Osteoblast (primary cell): ENCODE data around the gene BBS5. TPM values are rescaled to one million over a fixed set of nuclear protein-coding genes. Genes with fewer than 3 reads are reported as not detected.

Experiments
- DNase-seq: peaks from one replicate; pipeline ENCODE4 v3.0.0; 2011; ENCODE audit warnings: low spot score, mixed read lengths; ENCODE audit not compliant: insufficient read length; ENCODE audit errors: missing footprints
- H2AFZ ChIP-seq: 2 replicates; pipeline ENCODE4 v1.6.0; 2011; ENCODE audit warnings: mild to moderate bottlenecking, low read length
- H3K27ac ChIP-seq: 2 replicates; pipeline ENCODE4 v1.5.1; 2011; ENCODE audit warnings: mild to moderate bottlenecking, low read depth, low read length, moderate library complexity
- H3K27me3 ChIP-seq: 2 replicates; pipeline ENCODE4 v1.6.0; 2012; ENCODE audit warnings: mild to moderate bottlenecking, control low read depth, inconsistent platforms, low read length, moderate library complexity; ENCODE audit not compliant: insufficient read depth
- H3K36me3 ChIP-seq: 2 replicates; pipeline ENCODE4 v1.5.1; 2011; ENCODE audit warnings: mild to moderate bottlenecking, low read length, control low read depth, moderate library complexity; ENCODE audit not compliant: insufficient read depth
- H3K4me1 ChIP-seq: 2 replicates; pipeline ENCODE4 v1.5.1; 2011; ENCODE audit warnings: mild to moderate bottlenecking, low read length, control low read depth, moderate library complexity; ENCODE audit not compliant: insufficient read depth
- H3K4me2 ChIP-seq: 2 replicates; pipeline ENCODE4 v1.6.0; 2011; ENCODE audit warnings: mild to moderate bottlenecking, low read length; ENCODE audit not compliant: insufficient read depth
- H3K4me3 ChIP-seq: fragments of 200-600 bp; sonication (generic); 3 replicates; pipeline ENCODE4 v1.5.1; 2012; ENCODE audit warnings: mild to moderate bottlenecking, low read length, inconsistent platforms; ENCODE audit not compliant: insufficient read depth
- H3K79me2 ChIP-seq: 2 replicates; pipeline ENCODE4 v1.6.0; 2012; ENCODE audit warnings: mild to moderate bottlenecking, low read length, control low read depth, inconsistent platforms; ENCODE audit not compliant: insufficient read depth
- H3K9me3 ChIP-seq: 2 replicates; pipeline ENCODE4 v1.5.1; 2011; ENCODE audit warnings: low read depth, low read length, control low read depth
- H4K20me1 ChIP-seq: 2 replicates; pipeline ENCODE4 v1.6.0; 2012; ENCODE audit warnings: mild to moderate bottlenecking, low read length, control low read depth; ENCODE audit not compliant: insufficient read depth
- total RNA-seq: library from RNA; depleted of rRNA; stranded (reverse); fragments of >200 nt; gene quantifications from 2 replicates; pipeline ENCODE4 v1.2.3, GENCODE V29; 2012
- TF ChIP-seq, protein P1 (sequence below): IDR thresholded peaks from 2 replicates; pipeline ENCODE4 v1.5.1; 2011; ENCODE audit warnings: mild to moderate bottlenecking, low read depth, low read length, moderate library complexity; ENCODE audit errors: extremely low read depth

The BBS5 gene
- total RNA-seq, 1 donor = 5.8 TPM

DNA sequence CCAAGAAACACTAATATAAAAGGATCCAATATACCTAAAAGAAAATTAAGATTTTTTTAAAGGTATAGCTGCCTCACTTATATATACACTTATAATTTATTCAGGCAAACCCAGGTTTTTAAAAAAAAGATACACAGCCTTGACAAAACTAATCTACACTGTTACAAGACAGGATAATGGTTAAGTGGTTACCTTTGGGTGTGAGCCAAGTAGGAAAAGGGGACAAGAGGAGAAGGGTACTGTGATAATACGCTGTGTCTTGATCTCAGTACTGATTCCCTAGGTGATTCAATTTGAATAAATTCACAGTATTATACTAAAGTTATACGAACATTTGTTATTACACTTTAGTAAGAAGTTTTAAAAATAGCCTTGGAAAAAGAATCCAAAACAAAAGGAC, 60.9 kb downstream of the BBS5 start:
- no peak overlapping the region for H3K4me3 ChIP-seq
- no peaks in the 10 kb centered on the region for H4K20me1 ChIP-seq
- no peak overlapping the region for H3K4me2 ChIP-seq
- no peaks in the 10 kb centered on the region for H3K4me1 ChIP-seq
- no peak overlapping the region for H3K27ac ChIP-seq
- H3K79me2 ChIP-seq = no peaks in the 10 kb centered on the region
- no peaks in the 10 kb centered on the region for H3K27me3 ChIP-seq
- H3K9me3 ChIP-seq = no peaks in the 10 kb centered on the region
- peaks cover 3% of the 10 kb centered on the region for H3K36me3 ChIP-seq
- no peak overlapping the region for H2AFZ ChIP-seq
- TF ChIP-seq, protein P1, sequence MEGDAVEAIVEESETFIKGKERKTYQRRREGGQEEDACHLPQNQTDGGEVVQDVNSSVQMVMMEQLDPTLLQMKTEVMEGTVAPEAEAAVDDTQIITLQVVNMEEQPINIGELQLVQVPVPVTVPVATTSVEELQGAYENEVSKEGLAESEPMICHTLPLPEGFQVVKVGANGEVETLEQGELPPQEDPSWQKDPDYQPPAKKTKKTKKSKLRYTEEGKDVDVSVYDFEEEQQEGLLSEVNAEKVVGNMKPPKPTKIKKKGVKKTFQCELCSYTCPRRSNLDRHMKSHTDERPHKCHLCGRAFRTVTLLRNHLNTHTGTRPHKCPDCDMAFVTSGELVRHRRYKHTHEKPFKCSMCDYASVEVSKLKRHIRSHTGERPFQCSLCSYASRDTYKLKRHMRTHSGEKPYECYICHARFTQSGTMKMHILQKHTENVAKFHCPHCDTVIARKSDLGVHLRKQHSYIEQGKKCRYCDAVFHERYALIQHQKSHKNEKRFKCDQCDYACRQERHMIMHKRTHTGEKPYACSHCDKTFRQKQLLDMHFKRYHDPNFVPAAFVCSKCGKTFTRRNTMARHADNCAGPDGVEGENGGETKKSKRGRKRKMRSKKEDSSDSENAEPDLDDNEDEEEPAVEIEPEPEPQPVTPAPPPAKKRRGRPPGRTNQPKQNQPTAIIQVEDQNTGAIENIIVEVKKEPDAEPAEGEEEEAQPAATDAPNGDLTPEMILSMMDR = no peak
- DNase-seq = no peak

DNA sequence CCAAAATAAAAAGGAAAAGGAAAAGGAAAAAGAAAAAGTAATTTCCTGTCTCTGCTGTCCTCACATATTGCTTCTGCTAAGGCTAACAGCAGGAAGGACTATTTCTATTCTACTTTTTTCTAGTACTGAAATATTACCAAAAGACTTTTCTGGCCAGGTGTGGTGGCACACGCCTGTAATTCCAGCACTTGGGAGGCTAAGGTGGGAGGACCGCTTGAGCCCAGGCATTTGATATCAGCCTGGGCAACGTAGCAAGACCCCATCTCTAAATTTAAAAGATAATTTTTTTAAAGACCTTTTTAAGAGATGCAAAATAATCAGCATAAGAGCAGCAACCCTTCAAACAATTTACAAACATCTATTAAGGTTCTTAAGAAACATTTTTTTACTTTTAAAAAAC, 63.1 kb downstream of the BBS5 start:
- Histone ChIP-seq H3K27ac (no peak overlapping the region), H3K4me3 (no peak overlapping the region), H2AFZ (no peak overlapping the region), H3K9me3 (no peaks in the 10 kb centered on the region), H3K79me2 (no peaks in the 10 kb centered on the region), H3K4me1 (no peaks in the 10 kb centered on the region), H3K4me2 (no peak overlapping the region), H3K27me3 (no peaks in the 10 kb centered on the region), H4K20me1 (no peaks in the 10 kb centered on the region), H3K36me3 (peaks cover 7% of the 10 kb centered on the region)
- TF ChIP-seq, protein P1 = no peak
- DNase-seq = no peak

DNA sequence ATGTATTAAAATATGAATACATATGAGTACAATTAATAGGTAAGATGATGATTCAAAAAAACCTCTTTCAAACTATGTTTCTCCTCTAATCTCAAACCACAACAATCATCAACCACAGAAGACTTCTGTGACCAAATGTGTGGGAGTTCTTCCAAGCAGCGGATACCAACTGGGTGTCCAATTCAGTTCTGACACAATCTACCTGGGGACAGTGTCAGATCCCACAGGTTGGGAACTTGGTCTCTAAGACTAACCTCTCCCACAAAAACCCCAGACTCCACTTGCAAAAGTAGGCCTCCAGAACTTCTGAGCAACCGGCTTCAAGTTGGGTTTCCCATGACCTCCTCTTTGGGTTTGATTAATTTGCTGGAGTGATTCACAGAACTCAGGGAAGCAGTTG, 67.5 kb downstream of the BBS5 start:
- H3K79me2 ChIP-seq = no peaks in the 10 kb centered on the region
- no peak overlapping the region for H3K4me3 ChIP-seq
- H4K20me1 ChIP-seq = no peaks in the 10 kb centered on the region
- TF ChIP-seq, protein P1 = no peak
- H3K27me3 ChIP-seq = no peaks in the 10 kb centered on the region
- H3K36me3 ChIP-seq = peaks cover 7% of the 10 kb centered on the region
- H3K9me3 ChIP-seq = no peaks in the 10 kb centered on the region
- DNase-seq = no peak
- no peak overlapping the region for H3K27ac ChIP-seq
- H2AFZ ChIP-seq = no peak overlapping the region
- no peaks in the 10 kb centered on the region for H3K4me1 ChIP-seq
- H3K4me2 ChIP-seq = no peak overlapping the region

Other genes starting within 250 kb of the BBS5 start
- not detected in 2 replicates for gene LRP2, start 117.0 kb upstream of the BBS5 start, total RNA-seq
- gene KLHL41, start 30.2 kb downstream of the BBS5 start, total RNA-seq = 1.1 and 1.2 TPM in 2 replicates
- gene FASTKD1, start 94.4 kb downstream of the BBS5 start, total RNA-seq = 14.5 and 18.3 TPM in 2 replicates
- 23.3 and 25.3 TPM in 2 replicates for gene PPIG, start 104.9 kb downstream of the BBS5 start, total RNA-seq
- under 0.01 and 0.36 TPM in 2 replicates for gene CFAP210, start 214.9 kb downstream of the BBS5 start, total RNA-seq
- gene PHOSPHO2, start 215.0 kb downstream of the BBS5 start, total RNA-seq = 3.6 and 5.0 TPM in 2 replicates